ENCODE data around the gene SEPTIN5. TPM values are rescaled to one million over a fixed set of nuclear protein-coding genes. Genes with fewer than 3 reads are reported as not detected.

The SEPTIN5 gene
- total and polyA plus RNA-seq, 9 of the 15 experiments (the other 6 are each of a cell fraction or from before 2014, with no cell fraction given), result 0.03 to 195 (median 119) TPM

- 0 out of 2 replicates have a peak, but pooled peaks have one; percentile 2 for TF ChIP-seq SMC3 (conservative IDR thresholded peaks at IDR 0.05; ENCODE audit: insufficient read depth, low read depth, low read length)
- no peak for TF ChIP-seq SMARCA5 (IDR thresholded peaks at IDR 0.05)
- 0 out of 2 replicates have a peak, but pooled peaks have one; percentile 4 for TF ChIP-seq HDAC6 (IDR thresholded peaks at IDR 0.05; ENCODE audit: low read depth, low read length)
- no peak for TF ChIP-seq RAD21 (CRISPR knock-in tag; conservative IDR thresholded peaks at IDR 0.05 in 1 of 2, IDR thresholded peaks at IDR 0.05 in 1 of 2)
- 0 out of 6 replicates have a peak, but pooled peaks of 1 of the 3 experiments have one; percentile 23 for TF ChIP-seq ZBTB11 (CRISPR knock-in tag; IDR thresholded peaks at IDR 0.05)
- TF ChIP-seq MED1 (CRISPR knock-in tag; IDR thresholded peaks at IDR 0.05; ENCODE audit: borderline replicate concordance), result no peak
- 0 out of 2 replicates have a peak, but pooled peaks have one; percentile 9 for TF ChIP-seq RBM14 (IDR thresholded peaks at IDR 0.05; ENCODE audit: borderline replicate concordance, insufficient read depth, low read depth, low read length)
- no peak for TF ChIP-seq CHD4 (IDR thresholded peaks at IDR 0.05; ENCODE audit: insufficient read depth, insufficient replicate concordance, low read depth, low read length, poor library complexity, severe bottlenecking)
- TF ChIP-seq YY1 (IDR thresholded peaks at IDR 0.05; ENCODE audit: borderline replicate concordance in 1 of 3, control insufficient read depth in 1 of 3, extremely low read depth in 1 of 3, insufficient read depth in 3 of 3, insufficient read length in 1 of 3, insufficient replicate concordance in 2 of 3, low read depth in 1 of 3, low read length in 2 of 3), result peak in 1 of 3 experiments; percentile 3
- TF ChIP-seq HMGN3 (IDR thresholded peaks at IDR 0.05; ENCODE audit: borderline replicate concordance, extremely low read depth, insufficient read length, low read depth, low read length), result no peak
- TF ChIP-seq ZNF217 (CRISPR knock-in tag; IDR thresholded peaks at IDR 0.05), result no peak
- no peak for TF ChIP-seq BMI1 (IDR thresholded peaks at IDR 0.05; ENCODE audit: low read length)
- TF ChIP-seq ZNF583 (CRISPR knock-in tag; IDR thresholded peaks at IDR 0.05), result no peak
Observed at GRCh38 chr22:19755722-19756287, 41.5 kb downstream of the SEPTIN5 start (continued).
